Smooth muscle cell (in vitro differentiated cells): Measurements from ENCODE around the gene TPMT. TPM values are rescaled to one million over a fixed set of nuclear protein-coding genes. Genes with fewer than 3 reads are reported as not detected.

Experiments
- DNase-seq: peaks from one replicate; lab custom pipeline; 2025; ENCODE audit not compliant: unreplicated experiment; lab: John Stamatoyannopoulos, UW
- H2AFZ ChIP-seq: fragments of 200-600 bp; sonication (generic); 2 replicates; pipeline ENCODE4 v1.6.0; 2016; ENCODE audit warnings: antibody characterized with exemption, low read depth, mild to moderate bottlenecking
- H3F3A ChIP-seq: fragments of 200-600 bp; sonication (generic); 2 replicates; pipeline ENCODE4 v1.6.0; 2017; ENCODE audit warnings: antibody characterized with exemption, low read depth
- H3K27ac ChIP-seq: fragments of 200-600 bp; sonication (generic); 2 replicates; pipeline ENCODE4 v1.5.1; 2016; ENCODE audit warnings: low read depth, mild to moderate bottlenecking
- H3K27me3 ChIP-seq: fragments of 200-600 bp; sonication (generic); 2 replicates; pipeline ENCODE4 v1.6.1; 2016; ENCODE audit warnings: low read depth, mild to moderate bottlenecking
- H3K36me3 ChIP-seq: fragments of 200-600 bp; sonication (generic); 2 replicates; pipeline ENCODE4 v1.5.1; 2016; ENCODE audit warnings: low read depth
- H3K4me1 ChIP-seq: fragments of 200-600 bp; sonication (generic); 2 replicates; pipeline ENCODE4 v1.5.1; 2016; ENCODE audit warnings: low read depth
- H3K4me2 ChIP-seq: fragments of 200-600 bp; sonication (generic); 2 replicates; pipeline ENCODE4 v1.6.0; 2016; ENCODE audit warnings: mild to moderate bottlenecking
- H3K4me3 ChIP-seq: fragments of 200-600 bp; sonication (generic); 2 replicates; pipeline ENCODE4 v1.5.1; 2016; ENCODE audit warnings: mild to moderate bottlenecking
- H3K79me2 ChIP-seq: fragments of 200-600 bp; sonication (generic); 2 replicates; pipeline ENCODE4 v1.6.0; 2016; ENCODE audit warnings: low read depth, mild to moderate bottlenecking
- H3K9ac ChIP-seq: fragments of 200-600 bp; sonication (generic); 2 replicates; pipeline ENCODE4 v1.6.0; 2016; ENCODE audit warnings: low read depth
- H3K9me3 ChIP-seq: fragments of 200-600 bp; sonication (generic); replicated peaks from 2 replicates; pipeline ENCODE4 v1.5.1; 2016; ENCODE audit warnings: low read depth
- H4K20me1 ChIP-seq: fragments of 200-600 bp; sonication (generic); 2 replicates; pipeline ENCODE4 v1.6.0; 2016; ENCODE audit warnings: low read depth
- CTCF ChIP-seq: fragments of 200-600 bp; sonication (generic); IDR thresholded peaks from 2 replicates; pipeline ENCODE4 v1.5.1; 2017; ENCODE audit warnings: borderline replicate concordance, mild to moderate bottlenecking, antibody characterized with exemption; ENCODE audit not compliant: insufficient read depth, poor library complexity, severe bottlenecking
- WGBS: methylation state at CpG from one replicate; pipeline ENCODE4 v1.1.7; 2016; ENCODE audit warnings: low lambda C conversion rate; 5-methylcytosine and 5-hydroxymethylcytosine counted together
- polyA plus RNA-seq: library from polyadenylated mRNA; unstranded; fragments of >200 nt; fragmentation: Nextera tagmentation; extraction: Ambion mirVana; gene quantifications from 2 replicates; pipeline ENCODE4 v1.2.1, GENCODE V29; 2016
- total RNA-seq: library from RNA; depleted of rRNA; stranded (reverse); fragments of >200 nt; gene quantifications from 2 replicates; pipeline ENCODE4 v1.2.3, GENCODE V29; 2014

TPMT gene
- total and polyA plus RNA-seq, 2 experiments from 2014 or later = 4.9 to 9.6 TPM

DNA sequence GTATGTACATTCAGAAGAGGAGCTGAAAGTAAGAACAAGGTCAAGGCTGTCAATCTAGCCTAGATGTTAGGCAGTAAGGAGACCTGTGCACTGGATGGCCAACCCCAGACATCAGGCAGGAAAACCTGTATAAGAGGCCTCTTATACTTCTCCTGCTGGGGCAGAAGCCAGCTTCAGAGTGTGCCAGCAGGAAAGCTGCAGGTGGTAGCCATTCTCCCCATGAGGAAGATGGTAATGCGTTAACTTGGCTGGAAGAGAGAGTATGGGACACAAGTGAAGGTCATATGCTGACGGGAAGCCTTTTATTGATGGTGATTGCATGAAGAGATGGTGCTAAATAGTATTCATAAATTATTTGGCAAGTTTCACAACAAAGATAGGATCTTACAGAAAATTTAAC lies 53.0 kb downstream of the TPMT start:
- TF ChIP-seq CTCF = no peak
- Histone ChIP-seq H4K20me1 (no peaks in the 10 kb centered on the region), H3K9ac (no peak overlapping the region), H3K79me2 (no peaks in the 10 kb centered on the region), H3F3A (no peaks in the 10 kb centered on the region), H3K27me3 (no peaks in the 10 kb centered on the region), H3K27ac (no peak overlapping the region), H3K9me3 (no peaks in the 10 kb centered on the region), H3K4me2 (no peak overlapping the region), H3K4me1 (no peaks in the 10 kb centered on the region), H3K4me3 (no peak overlapping the region), H2AFZ (no peak overlapping the region), H3K36me3 (no peaks in the 10 kb centered on the region)
- no peak for DNase-seq
- 96% methylated on average over 2 of the region's 2 CpGs for WGBS

- H3F3A ChIP-seq = no peaks in the 10 kb centered on the region
- no peaks in the 10 kb centered on the region for H3K79me2 ChIP-seq
- no peak overlapping the region for H3K9ac ChIP-seq
- no peak for TF ChIP-seq CTCF
- H3K27me3 ChIP-seq = no peaks in the 10 kb centered on the region
- 85% methylated on average over 1 of the region's 1 CpG for WGBS
- no peak overlapping the region for H3K27ac ChIP-seq
- no peak overlapping the region for H3K4me3 ChIP-seq
- H4K20me1 ChIP-seq = no peaks in the 10 kb centered on the region
- no peak overlapping the region for H2AFZ ChIP-seq
- no peaks in the 10 kb centered on the region for H3K36me3 ChIP-seq
- H3K4me2 ChIP-seq = no peak overlapping the region
- no peak for DNase-seq
- H3K4me1 ChIP-seq = no peaks in the 10 kb centered on the region
- no peaks in the 10 kb centered on the region for H3K9me3 ChIP-seq
Measured at GRCh38 chr6:18101271-18101670, 53.6 kb downstream of the TPMT start.

GRCh38 chr6:18100296-18100695 lies 54.6 kb downstream of the TPMT start:
- H3K9ac ChIP-seq = no peak overlapping the region
- 80% methylated on average over 3 of the region's 3 CpGs for WGBS
- DNase-seq = no peak
- H3K27ac ChIP-seq = no peak overlapping the region
- no peaks in the 10 kb centered on the region for H3K27me3 ChIP-seq
- no peaks in the 10 kb centered on the region for H4K20me1 ChIP-seq
- H3K4me3 ChIP-seq = no peak overlapping the region
- H3K4me2 ChIP-seq = no peak overlapping the region
- H3K79me2 ChIP-seq = no peaks in the 10 kb centered on the region
- H3K4me1 ChIP-seq = no peaks in the 10 kb centered on the region
- TF ChIP-seq CTCF = no peak
- no peaks in the 10 kb centered on the region for H3F3A ChIP-seq
- H3K36me3 ChIP-seq = no peaks in the 10 kb centered on the region
- no peaks in the 10 kb centered on the region for H3K9me3 ChIP-seq
- no peak overlapping the region for H2AFZ ChIP-seq

DNA sequence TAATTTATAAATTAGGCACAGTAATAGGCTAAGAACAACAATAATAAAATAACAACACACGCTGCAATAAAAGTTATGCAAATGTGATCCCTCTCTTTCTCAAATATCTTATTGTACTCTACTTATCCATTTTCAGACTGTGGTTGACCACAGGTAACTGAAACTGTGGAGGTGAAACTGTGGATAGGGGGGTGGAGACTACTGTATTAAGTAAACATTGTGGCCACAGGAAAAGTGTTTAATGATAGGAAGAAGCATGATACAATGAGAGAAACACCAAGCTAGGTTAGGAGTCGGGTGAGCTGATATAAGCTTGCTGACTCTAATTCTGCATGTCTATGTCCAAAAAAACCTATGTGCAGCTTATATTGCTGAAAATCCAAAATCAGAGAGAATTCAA lies 55.4 kb downstream of the TPMT start:
- no peak for DNase-seq
- Histone ChIP-seq H3K4me2 (no peak overlapping the region), H3F3A (no peaks in the 10 kb centered on the region), H3K36me3 (no peaks in the 10 kb centered on the region), H3K4me1 (no peaks in the 10 kb centered on the region), H4K20me1 (no peaks in the 10 kb centered on the region), H3K9me3 (no peaks in the 10 kb centered on the region), H3K27me3 (no peaks in the 10 kb centered on the region), H3K27ac (no peak overlapping the region), H2AFZ (no peak overlapping the region), H3K9ac (no peak overlapping the region), H3K4me3 (no peak overlapping the region), H3K79me2 (no peaks in the 10 kb centered on the region)
- no peak for TF ChIP-seq CTCF
- WGBS = 87% methylated on average over 2 of the region's 2 CpGs
